Urinary bladder (tissue), 4 donors: ENCODE data around the gene DCAF15. TPM values are rescaled to one million over a fixed set of nuclear protein-coding genes. Genes with fewer than 3 reads are reported as not detected.

Experiments
- DNase-seq: peaks from one replicate; pipeline ENCODE4 v3.0.0-alpha.2; 2015; ENCODE audit errors: extremely low spot score
- H3K27ac ChIP-seq: one replicate; pipeline ENCODE4 v1.5.1; 2013; ENCODE audit warnings: low read depth, mild to moderate bottlenecking, moderate library complexity
- H3K36me3 ChIP-seq: one replicate; pipeline ENCODE4 v1.6.1; 2013; ENCODE audit warnings: mild to moderate bottlenecking, moderate library complexity; ENCODE audit not compliant: insufficient read depth
- H3K4me1 ChIP-seq: one replicate; pipeline ENCODE4 v1.6.1; 2013; ENCODE audit warnings: mild to moderate bottlenecking, moderate library complexity; ENCODE audit not compliant: insufficient read depth
- H3K4me3 ChIP-seq: one replicate; pipeline ENCODE4 v1.5.1; 2013; ENCODE audit warnings: low read depth, low read length
- WGBS: extraction: QIAGEN DNeasy Blood & Tissue Kit; methylation state at CpG from one replicate; pipeline ENCODE4 v1.1.7; 2013; 5-methylcytosine and 5-hydroxymethylcytosine counted together
- polyA plus RNA-seq: library from polyadenylated mRNA; stranded (reverse); fragments of 200-250 nt; gene quantifications from one replicate; pipeline ENCODE4 v1.2.3, GENCODE V29; 2013
- total RNA-seq: library from RNA; depleted of rRNA; stranded (reverse); fragments of >200 nt; gene quantifications from one replicate; pipeline ENCODE4 v1.2.3, GENCODE V29; 2014
- donor health status: healthy with polysubstance abuse.
- donor health status: healthy.

DCAF15 gene
- total and polyA plus RNA-seq, 2 donors = 6.6 to 26.0 TPM

DNA sequence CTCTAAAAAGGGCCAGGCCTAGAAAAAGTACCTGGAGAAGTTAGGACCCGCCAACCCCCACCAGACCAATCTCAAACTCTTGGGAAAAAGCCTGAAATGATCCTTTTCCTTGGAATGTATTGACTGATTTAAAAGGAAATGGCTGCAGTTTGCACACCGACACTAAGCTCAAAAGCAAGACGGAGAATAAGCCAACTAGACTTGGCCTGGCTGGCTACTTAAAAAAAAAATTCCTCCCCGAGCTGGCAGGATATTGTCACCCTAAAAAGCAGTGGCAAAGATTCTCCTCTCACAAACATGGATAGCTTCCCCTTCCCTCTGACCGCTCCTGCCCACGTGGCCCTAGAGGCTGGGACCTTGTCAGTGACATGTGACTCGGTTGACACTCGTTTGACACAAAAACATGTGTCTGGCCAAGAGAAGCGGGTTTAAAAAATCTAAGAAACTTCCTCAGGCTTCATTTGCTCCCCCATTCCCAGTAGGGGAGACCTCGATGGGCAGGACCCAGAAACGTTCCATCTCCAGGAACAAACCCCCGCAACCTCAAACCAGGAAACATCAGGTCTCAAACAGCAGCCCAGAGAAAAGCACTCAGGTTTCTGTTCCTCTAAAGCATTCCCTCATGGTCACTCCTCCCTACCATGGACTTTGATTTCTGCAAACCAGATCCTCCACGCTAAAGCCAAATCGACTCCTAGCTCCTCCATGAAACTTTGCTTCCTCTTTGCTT is 52.5 kb downstream of the DCAF15 start:
- Histone ChIP-seq H3K4me3 (no peak overlapping the region), H3K4me1 (no peaks in the 10 kb centered on the region), H3K36me3 (no peaks in the 10 kb centered on the region), H3K27ac (peak overlapping the region; percentile 95)
- 34% methylated on average over 14 of the region's 14 CpGs for WGBS
- no peak for DNase-seq

- Histone ChIP-seq H3K4me3 (peak overlapping the region; percentile 80), H3K4me1 (no peaks in the 10 kb centered on the region)
- WGBS = 7% methylated on average over 50 of the region's 50 CpGs
Observed at GRCh38 chr19:14005349-14006084, 53.2 kb downstream of the DCAF15 start.

GRCh38 chr19:14006085-14006765 is 53.9 kb downstream of the DCAF15 start, which contains the start of gene RFX1:
Gene RFX1, minus strand, starts transcription at chr19:14006320. Its CDS starts 12,477 bp downstream, at chr19:13993843.
- H3K4me3 ChIP-seq = peak within 1 kb of the TSS; percentile 80
- under 1% methylated on average over 58 of the region's 58 CpGs for WGBS
- no peaks in the 10 kb centered on the region for H3K4me1 ChIP-seq
- H3K36me3 ChIP-seq = no peaks in the 10 kb centered on the region
- DNase-seq = peak; percentile 99
- peak within 1 kb of the TSS; percentile 98 for H3K27ac ChIP-seq

More at GRCh38 chr19:14005349-14006084, 53.2 kb downstream of the DCAF15 start:
- peak; percentile 69 for DNase-seq
- Histone ChIP-seq H3K36me3 (no peaks in the 10 kb centered on the region), H3K27ac (peak overlapping the region; percentile 95)

DNA sequence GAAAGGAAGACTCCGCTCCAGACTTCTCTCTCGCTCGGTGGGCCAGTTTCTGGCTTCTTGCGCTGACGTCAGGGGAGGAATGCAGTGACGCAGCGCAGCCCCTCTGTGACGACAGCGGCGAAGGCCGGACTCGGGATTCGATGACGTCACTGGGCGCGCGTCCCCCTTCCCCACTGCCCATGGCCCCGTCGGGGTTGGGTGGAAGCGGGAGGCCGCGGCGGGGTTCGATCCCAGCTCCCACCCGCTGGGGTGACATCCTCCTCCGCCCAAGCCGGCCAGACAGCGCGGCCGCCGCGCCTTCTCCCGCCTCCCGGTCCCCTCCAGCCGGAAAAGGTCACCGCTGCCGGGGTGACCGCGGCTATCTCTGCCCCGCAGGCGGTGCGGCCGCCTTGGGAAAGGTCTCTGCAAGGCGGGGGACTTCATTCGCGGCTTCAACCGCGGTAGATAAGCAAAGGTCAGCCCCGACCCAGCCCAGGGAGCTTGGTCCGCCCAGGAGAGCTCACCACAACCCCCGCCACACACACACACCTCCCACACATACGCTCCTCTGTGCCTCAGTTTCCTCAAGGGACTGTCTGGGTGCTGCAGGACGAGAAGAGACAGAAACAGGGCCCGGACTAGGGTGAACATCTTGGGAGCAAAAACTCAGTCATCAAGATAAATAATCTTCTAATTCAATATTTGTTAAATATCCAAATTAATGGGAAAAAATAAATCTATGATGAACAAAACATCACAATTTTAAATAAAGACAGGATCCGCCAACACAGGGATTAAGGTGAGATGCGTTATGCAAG is 54.7 kb downstream of the DCAF15 start:
- no peak for DNase-seq
- Histone ChIP-seq H3K27ac (peak overlapping the region; percentile 98), H3K4me1 (no peaks in the 10 kb centered on the region), H3K36me3 (no peaks in the 10 kb centered on the region), H3K4me3 (peak overlapping the region; percentile 48)
- WGBS = 5% methylated on average over 56 of the region's 56 CpGs

Other genes starting within 250 kb of the DCAF15 start
- 23.3 TPM for gene MRI1, start 188.0 kb upstream of the DCAF15 start, total RNA-seq
- 38.1 TPM for gene MRI1, start 188.0 kb upstream of the DCAF15 start, polyA plus RNA-seq
- 22.6 TPM for gene C19orf53, start 178.1 kb upstream of the DCAF15 start, total RNA-seq
- 156 TPM for gene C19orf53, start 178.1 kb upstream of the DCAF15 start, polyA plus RNA-seq
- gene ZSWIM4, start 157.1 kb upstream of the DCAF15 start, total RNA-seq = 2.5 TPM
- 2.2 TPM for gene ZSWIM4, start 157.1 kb upstream of the DCAF15 start, polyA plus RNA-seq
- gene NANOS3, start 75.4 kb upstream of the DCAF15 start, total RNA-seq = not detected
- gene NANOS3, start 75.4 kb upstream of the DCAF15 start, polyA plus RNA-seq = 0.57 TPM
- gene BRME1, start 46.4 kb upstream of the DCAF15 start, total RNA-seq = 2.0 TPM
- 2.2 TPM for gene BRME1, start 46.4 kb upstream of the DCAF15 start, polyA plus RNA-seq
- gene CC2D1A, start 46.3 kb upstream of the DCAF15 start, total RNA-seq = 7.3 TPM
- 25.8 TPM for gene CC2D1A, start 46.3 kb upstream of the DCAF15 start, polyA plus RNA-seq
- 0.21 TPM for gene PODNL1, start 14.1 kb upstream of the DCAF15 start, total RNA-seq
- gene PODNL1, start 14.1 kb upstream of the DCAF15 start, polyA plus RNA-seq = 2.4 TPM
- 2.9 TPM for gene RFX1, start 53.8 kb downstream of the DCAF15 start, total RNA-seq
- gene RFX1, start 53.8 kb downstream of the DCAF15 start, polyA plus RNA-seq = 8.1 TPM
- not detected for gene RLN3, start 75.6 kb downstream of the DCAF15 start, total RNA-seq
- not detected for gene RLN3, start 75.6 kb downstream of the DCAF15 start, polyA plus RNA-seq
- gene IL27RA, start 79.3 kb downstream of the DCAF15 start, total RNA-seq = 2.0 TPM
- gene IL27RA, start 79.3 kb downstream of the DCAF15 start, polyA plus RNA-seq = 4.8 TPM
- gene PALM3, start 109.6 kb downstream of the DCAF15 start, total RNA-seq = 0.90 TPM
- gene PALM3, start 109.6 kb downstream of the DCAF15 start, polyA plus RNA-seq = 2.8 TPM
- gene MISP3, start 120.3 kb downstream of the DCAF15 start, total RNA-seq = 0.21 TPM
- 2.6 TPM for gene MISP3, start 120.3 kb downstream of the DCAF15 start, polyA plus RNA-seq
- gene C19orf67, start 133.3 kb downstream of the DCAF15 start, total RNA-seq = not detected
- gene C19orf67, start 133.3 kb downstream of the DCAF15 start, polyA plus RNA-seq = not detected
- 16.0 TPM for gene SAMD1, start 138.2 kb downstream of the DCAF15 start, total RNA-seq
- gene SAMD1, start 138.2 kb downstream of the DCAF15 start, polyA plus RNA-seq = 50.5 TPM
- 41.8 TPM for gene PRKACA, start 165.3 kb downstream of the DCAF15 start, total RNA-seq
- gene PRKACA, start 165.3 kb downstream of the DCAF15 start, polyA plus RNA-seq = 91.4 TPM
- 6.7 TPM for gene ASF1B, start 184.1 kb downstream of the DCAF15 start, total RNA-seq
- 1.2 TPM for gene ASF1B, start 184.1 kb downstream of the DCAF15 start, polyA plus RNA-seq